Lung (tissue), 12 donors: ENCODE measurements around the gene L3MBTL1. TPM values are rescaled to one million over a fixed set of nuclear protein-coding genes. Genes with fewer than 3 reads are reported as not detected.

Experiments
- ATAC-seq: fragments of 200-7000 bp; cut with Tn5 transposase; one replicate; pipeline ENCODE4 v1.9.1; 2020; ENCODE audit warnings: moderate number of reproducible peaks; ENCODE audit not compliant: insufficient read depth, low FRiP score
- DNase-seq, 3 donors: peaks; one replicate each; pipeline ENCODE4 v3.0.0-alpha.2; 2013 to 2017
- H3K27ac ChIP-seq, 2 donors: one replicate each; pipeline ENCODE4 v1.5.1; 2013; ENCODE audit warnings: mild to moderate bottlenecking in 2 of 2, moderate library complexity in 2 of 2, control low read depth in 1 of 2, inconsistent platforms in 1 of 2, low read depth in 1 of 2, low read length in 1 of 2
- H3K27me3 ChIP-seq, 3 donors: one replicate each; pipeline ENCODE4 v1.5.1; 2013; ENCODE audit warnings: low read length in 2 of 3; ENCODE audit not compliant: control insufficient read depth in 3 of 3, insufficient read depth in 3 of 3
- H3K36me3 ChIP-seq, 4 donors: one replicate each; pipeline ENCODE4 v1.5.1; 2013; ENCODE audit warnings: low read length in 4 of 4, mild to moderate bottlenecking in 1 of 4, moderate library complexity in 1 of 4; ENCODE audit not compliant: control insufficient read depth in 4 of 4, insufficient read depth in 4 of 4
- H3K4me1 ChIP-seq, 5 donors: one replicate each; pipeline ENCODE4 v1.5.1; 2013; ENCODE audit warnings: low read length in 5 of 5, mild to moderate bottlenecking in 2 of 5, moderate library complexity in 1 of 5; ENCODE audit not compliant: control insufficient read depth in 5 of 5, insufficient read depth in 5 of 5
- H3K4me3 ChIP-seq: one replicate; pipeline ENCODE4 v1.5.1; 2013; ENCODE audit warnings: mild to moderate bottlenecking, control low read depth, moderate library complexity
- H3K9ac ChIP-seq, 2 donors: one replicate each; pipeline ENCODE4 v1.5.1; 2013; ENCODE audit warnings: low read length in 2 of 2, control low read depth in 1 of 2; ENCODE audit not compliant: insufficient read depth in 1 of 2
- H3K9me3 ChIP-seq, 4 donors: one replicate each; pipeline ENCODE4 v1.5.1; 2013; ENCODE audit warnings: low read length in 3 of 4, mild to moderate bottlenecking in 1 of 4, moderate library complexity in 1 of 4; ENCODE audit not compliant: control insufficient read depth in 4 of 4, insufficient read depth in 3 of 4
- WGBS, 2 donors: extraction: QIAGEN DNeasy Blood & Tissue Kit; methylation state at CpG; one replicate each; pipeline ENCODE4 v1.1.7; 2013; 5-methylcytosine and 5-hydroxymethylcytosine counted together
- polyA plus RNA-seq, 2 donors: library from polyadenylated mRNA; stranded (reverse); fragments of 200-250 nt; gene quantifications; one replicate each; pipeline ENCODE4 v1.2.1, GENCODE V29; 2013
- total RNA-seq, 2 donors: library from RNA; depleted of rRNA in 1 of 2; stranded (reverse); fragments of >200 nt in 1 of 2; gene quantifications; one replicate each; pipeline ENCODE4 v1.2.1, GENCODE V29; 2014 to 2021
- TF ChIP-seq, protein P1 (sequence below): IDR thresholded peaks from 2 replicates; pipeline ENCODE4 v1.5.1; 2012; ENCODE audit warnings: mild to moderate bottlenecking; ENCODE audit errors: control extremely low read depth, extremely low read depth
- donor health status: control.
- donor health status: control.
- donor health status: Bipolar disorder and iron deficiency.
- donor health status: healthy.
- donor health status: DM: yes; HTN: yes; CAD: no.

Gene L3MBTL1
- total and polyA plus RNA-seq, 4 donors = 1.7 to 18.6 (median 6.6) TPM

DNA sequence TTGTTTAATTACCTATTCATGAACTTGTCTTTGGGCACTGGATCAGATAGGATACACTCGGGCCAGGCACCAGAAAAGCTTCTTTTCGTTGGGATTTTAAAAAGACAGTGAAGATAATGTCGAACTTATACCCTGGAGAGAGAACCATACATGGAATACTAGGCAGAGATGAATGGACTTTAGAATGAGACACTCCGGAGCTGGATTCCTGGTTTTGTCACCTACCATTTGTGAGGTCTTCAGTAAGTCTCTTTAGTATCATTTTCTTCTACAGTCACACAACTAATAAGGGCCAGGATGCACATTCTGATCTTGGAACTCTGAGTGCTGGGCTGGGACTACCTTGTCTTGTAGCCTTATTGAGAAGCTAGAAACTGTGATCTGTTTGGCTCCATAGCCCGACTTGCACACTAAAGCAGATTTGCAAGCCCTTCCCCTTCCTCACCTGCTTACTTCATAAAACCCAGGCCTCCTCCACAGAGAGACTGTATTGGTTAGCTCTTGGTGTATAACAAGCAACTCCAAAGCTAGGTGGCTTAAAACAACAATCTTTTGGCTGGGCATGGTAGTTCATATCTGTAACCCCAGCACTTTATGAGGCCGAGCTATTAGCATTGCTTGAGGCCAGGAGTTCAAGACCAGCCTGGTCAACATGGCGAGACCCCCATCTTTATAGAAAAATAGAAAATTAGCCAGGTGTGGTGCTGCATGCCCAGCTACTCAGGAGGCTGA lies 75.8 kb downstream of the L3MBTL1 start:
- Histone ChIP-seq H3K4me3 (no peak overlapping the region), H3K27ac (no peak overlapping the region), H3K9me3 (no peaks in the 10 kb centered on the region), H3K27me3 (no peaks in the 10 kb centered on the region), H3K9ac (no peak overlapping the region), H3K4me1 (peaks cover 0 to 17% (median 5%) of the 10 kb centered on the region in 5 donors), H3K36me3 (no peaks in the 10 kb centered on the region)
- TF ChIP-seq, protein P1, sequence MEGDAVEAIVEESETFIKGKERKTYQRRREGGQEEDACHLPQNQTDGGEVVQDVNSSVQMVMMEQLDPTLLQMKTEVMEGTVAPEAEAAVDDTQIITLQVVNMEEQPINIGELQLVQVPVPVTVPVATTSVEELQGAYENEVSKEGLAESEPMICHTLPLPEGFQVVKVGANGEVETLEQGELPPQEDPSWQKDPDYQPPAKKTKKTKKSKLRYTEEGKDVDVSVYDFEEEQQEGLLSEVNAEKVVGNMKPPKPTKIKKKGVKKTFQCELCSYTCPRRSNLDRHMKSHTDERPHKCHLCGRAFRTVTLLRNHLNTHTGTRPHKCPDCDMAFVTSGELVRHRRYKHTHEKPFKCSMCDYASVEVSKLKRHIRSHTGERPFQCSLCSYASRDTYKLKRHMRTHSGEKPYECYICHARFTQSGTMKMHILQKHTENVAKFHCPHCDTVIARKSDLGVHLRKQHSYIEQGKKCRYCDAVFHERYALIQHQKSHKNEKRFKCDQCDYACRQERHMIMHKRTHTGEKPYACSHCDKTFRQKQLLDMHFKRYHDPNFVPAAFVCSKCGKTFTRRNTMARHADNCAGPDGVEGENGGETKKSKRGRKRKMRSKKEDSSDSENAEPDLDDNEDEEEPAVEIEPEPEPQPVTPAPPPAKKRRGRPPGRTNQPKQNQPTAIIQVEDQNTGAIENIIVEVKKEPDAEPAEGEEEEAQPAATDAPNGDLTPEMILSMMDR = no peak
- WGBS, 2 donors = 81 to 87% methylated on average over 7 of the region's 7 CpGs
- no peak for ATAC-seq
- DNase-seq = no peak

DNA sequence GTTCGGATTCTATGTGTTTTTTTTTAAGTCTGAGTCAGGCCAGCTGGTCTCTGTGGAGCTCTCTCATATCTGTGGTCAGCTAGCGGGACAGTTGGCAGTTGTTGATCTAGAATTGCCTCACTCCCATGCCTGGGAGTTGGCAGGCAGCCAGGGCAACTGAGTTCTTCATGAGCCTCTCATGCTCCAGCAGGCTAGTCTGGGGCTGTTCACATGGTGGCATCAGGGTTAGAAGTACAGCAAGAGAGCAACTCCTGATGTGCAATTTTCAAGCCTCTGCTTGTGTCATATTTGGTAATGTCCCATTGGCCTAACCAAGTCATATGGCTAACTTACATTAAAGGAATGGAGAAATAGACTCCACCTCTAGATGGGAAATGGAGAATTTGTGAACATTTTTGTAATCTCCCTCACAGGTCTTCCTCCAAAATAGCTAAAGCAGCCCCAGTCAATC lies 76.5 kb downstream of the L3MBTL1 start:
- Histone ChIP-seq H3K27me3 (no peaks in the 10 kb centered on the region), H3K27ac (no peak overlapping the region), H3K36me3 (no peaks in the 10 kb centered on the region), H3K9me3 (no peaks in the 10 kb centered on the region), H3K4me3 (no peak overlapping the region), H3K9ac (no peak overlapping the region), H3K4me1 (peaks cover 0 to 17% (median 5%) of the 10 kb centered on the region in 5 donors)
- WGBS, 2 donors = 26 to 43% methylated on average over 2 of the region's 2 CpGs
- DNase-seq (peak; percentile 81 to 91 (median 86)), ATAC-seq (no peak)
- TF ChIP-seq, protein P1 = no peak

DNA sequence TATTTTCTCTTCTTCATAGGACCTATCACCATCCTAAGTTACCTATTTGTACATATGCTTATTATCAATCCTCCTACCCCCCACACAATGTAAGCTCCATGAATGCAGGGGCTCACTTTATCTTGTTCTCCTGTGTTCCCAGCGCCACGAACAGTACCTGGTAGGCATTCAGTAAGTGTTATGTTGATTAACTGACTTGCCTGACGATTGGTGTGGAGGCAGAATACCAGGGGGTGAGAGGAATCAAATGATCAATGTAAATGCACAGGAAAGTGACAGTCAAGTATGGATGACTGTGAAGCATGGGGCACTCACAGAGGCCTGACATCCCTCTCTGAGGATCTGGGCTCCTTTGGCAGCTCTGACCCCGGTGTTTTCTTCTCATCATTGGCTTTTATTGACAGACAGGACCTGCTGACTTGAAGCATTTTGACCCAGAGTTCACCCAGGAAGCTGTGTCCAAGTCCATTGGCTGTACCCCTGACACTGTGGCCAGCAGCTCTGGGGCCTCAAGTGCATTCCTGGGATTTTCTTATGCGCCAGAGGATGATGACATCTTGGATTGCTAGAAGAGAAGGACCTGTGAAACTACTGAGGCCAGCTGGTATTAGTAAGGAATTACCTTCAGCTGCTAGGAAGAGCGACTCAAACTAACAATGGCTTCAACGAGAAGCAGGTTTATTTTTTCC lies 77.1 kb downstream of the L3MBTL1 start:
- H3K4me1 ChIP-seq = peaks cover 0 to 17% (median 5%) of the 10 kb centered on the region in 5 donors
- no peak overlapping the region for H3K4me3 ChIP-seq
- H3K27me3 ChIP-seq = no peaks in the 10 kb centered on the region
- no peak overlapping the region for H3K9ac ChIP-seq
- no peaks in the 10 kb centered on the region for H3K9me3 ChIP-seq
- TF ChIP-seq, protein P1 = no peak
- no peak for ATAC-seq
- H3K36me3 ChIP-seq = no peaks in the 10 kb centered on the region
- WGBS, 2 donors = 55 to 71% methylated on average over 7 of the region's 7 CpGs
- DNase-seq = peak; percentile 63 to 82 (median 80)
- peak overlapping the region in 1 of 2 donors; percentile 71 for H3K27ac ChIP-seq
